Endometrial microvascular endothelial cells (primary cell): ENCODE measurements around the gene ST8SIA5. TPM values are rescaled to one million over a fixed set of nuclear protein-coding genes. Genes with fewer than 3 reads are reported as not detected.

ENCODE experiments used
- in situ Hi-C: cut with HindIII; loops from 2 replicates; pipeline ENCODE4 v1.10.0; 2017; ENCODE audit warnings: low sequenced_read_pairs, low pct_unique_long_range_greater_than_20kb; ENCODE audit errors: inconsistent ontology term
- total RNA-seq: library from RNA; depleted of rRNA; stranded (reverse); fragments of >200 nt; gene quantifications from one replicate; pipeline ENCODE4 v1.2.3, GENCODE V29; 2015; ENCODE audit errors: inconsistent ontology term

Gene ST8SIA5
- total RNA-seq, 1 donor from 2014 or later: not detected

DNA sequence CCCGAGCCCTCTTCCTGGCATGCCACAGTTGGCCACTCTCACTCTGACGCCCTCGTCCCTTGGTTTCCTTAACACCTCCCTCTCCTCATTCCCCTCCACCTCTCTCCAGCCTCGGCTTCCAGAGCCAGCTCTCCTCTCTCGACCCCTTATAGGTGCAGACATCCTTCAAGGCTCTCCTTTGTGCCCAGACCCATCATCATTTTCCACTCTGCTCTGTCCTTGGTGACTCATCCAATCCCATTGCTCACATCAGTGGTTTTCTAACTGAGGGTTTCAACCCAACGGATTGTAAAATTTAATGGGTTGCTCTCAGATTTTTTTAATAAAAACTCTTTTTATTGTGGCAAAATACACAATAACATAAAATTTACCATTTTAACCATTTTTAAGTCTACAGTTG lies 6.2 kb downstream of the ST8SIA5 start:
- in situ Hi-C loops: no loop called here

DNA sequence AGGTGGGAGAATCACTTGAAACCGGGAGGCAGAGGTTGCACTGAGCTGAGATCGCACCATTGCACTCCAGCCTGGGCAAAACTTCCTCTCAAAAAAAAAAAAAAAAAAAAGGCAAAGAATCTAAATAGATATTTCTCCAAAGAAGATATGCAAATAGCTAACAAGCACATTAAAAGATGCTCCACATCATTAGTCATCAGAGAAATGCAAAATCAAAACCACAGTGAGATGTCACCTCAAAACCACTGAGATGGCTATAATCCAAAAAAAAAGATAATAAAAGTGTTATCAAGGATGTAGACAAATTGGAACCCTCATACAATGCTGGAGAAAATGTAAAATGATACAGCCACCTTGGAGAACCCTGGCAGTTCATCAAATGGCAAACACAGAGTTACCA lies 8.4 kb downstream of the ST8SIA5 start:
- in situ Hi-C loops: no loop called here

DNA sequence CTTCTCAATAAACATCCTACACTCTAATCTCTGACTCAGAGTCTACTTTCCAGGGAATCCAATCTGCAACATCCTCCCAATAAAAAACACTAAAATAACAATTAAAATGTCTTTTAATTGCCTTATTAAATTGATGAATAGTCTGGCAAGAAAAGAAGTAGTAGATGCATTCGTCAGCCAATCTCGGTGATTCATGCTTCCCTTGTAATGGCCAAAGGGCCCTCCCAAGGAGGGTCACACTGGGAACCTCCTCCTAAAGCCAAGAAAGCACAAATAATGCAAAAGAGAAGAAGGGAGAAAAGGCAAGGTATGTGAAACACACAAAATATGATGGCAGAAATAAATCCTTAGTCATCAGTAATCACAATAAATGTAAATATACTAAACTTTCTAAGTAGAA lies 16.8 kb downstream of the ST8SIA5 start:
- in situ Hi-C loops: no loop called here

DNA sequence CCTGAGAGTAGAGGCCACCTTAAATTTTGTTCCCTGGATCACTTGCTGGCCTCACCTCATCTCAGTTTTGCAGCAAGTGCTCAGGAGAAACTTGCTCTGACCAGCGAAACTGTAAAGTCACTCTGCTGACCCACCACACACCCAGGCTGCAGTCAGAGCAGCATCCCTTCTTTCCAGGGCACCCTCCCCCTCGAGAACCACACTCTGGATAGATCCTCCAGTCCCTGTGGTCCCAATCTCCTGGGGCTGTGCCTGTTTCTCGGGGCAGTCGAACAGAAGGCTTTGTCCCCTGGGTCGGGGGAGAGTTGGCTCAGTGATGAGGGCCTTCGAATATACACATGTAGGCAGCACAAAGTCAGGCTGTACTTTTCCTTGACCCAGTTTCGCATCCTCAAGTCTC lies 18.4 kb downstream of the ST8SIA5 start:
- in situ Hi-C loops: no loop called here

DNA sequence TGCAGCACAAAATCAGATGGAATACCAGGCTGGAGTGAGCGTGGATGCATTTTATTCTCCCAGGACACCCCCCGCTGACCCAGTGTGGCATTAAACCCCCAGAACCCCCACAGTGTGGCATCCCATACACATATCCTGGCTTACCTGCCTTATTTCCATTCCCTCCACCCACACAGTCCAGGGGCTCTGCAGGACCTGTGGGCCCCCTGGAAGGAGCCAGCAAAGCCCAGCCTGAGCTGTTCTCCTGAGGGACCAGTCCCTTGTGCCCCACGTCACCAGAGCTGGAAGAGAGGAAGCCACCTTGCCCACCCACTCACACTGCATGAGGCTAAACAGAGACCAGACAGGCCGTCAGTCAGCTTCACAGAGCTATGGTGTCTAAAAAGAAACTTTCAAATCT lies 20.1 kb downstream of the ST8SIA5 start:
- in situ Hi-C loops: no loop called here

DNA sequence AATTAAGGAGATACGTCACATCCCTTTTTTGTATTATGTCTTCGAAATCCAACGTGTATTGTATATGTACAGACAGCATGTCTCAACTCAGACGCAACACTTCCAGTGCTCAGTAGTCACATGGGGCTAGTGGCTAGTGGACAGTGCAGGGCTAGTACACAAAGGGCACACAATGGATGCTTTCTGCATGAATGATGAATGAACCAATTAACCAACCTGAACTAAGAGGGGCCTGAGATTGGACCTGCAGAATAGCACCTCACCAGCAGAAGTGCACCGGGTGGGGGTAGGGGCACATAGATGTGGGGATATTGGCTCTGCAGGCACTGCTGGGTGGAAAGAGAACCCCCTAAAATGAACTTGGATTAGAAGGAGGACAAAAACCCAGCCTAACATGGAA lies 20.7 kb downstream of the ST8SIA5 start:
- in situ Hi-C loops: no loop called here

DNA sequence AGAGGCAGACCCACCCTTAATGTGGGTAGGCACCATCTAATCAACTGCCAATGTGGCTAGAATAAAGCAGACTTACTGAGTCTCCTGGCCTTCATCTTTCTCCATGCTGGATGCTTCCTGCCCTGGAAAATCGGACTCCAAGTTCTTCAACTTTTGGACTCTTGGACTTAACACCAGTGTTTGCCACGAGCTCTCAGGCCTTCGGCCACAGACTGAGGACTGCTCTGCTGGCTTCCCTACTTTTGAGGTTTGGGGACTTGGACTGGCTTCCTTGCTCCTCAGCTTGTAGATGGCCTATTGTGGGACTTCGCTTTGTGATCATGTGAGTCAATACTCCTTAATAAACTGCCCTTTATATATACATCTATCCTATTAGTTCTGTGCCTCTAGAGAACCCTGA lies 21.9 kb downstream of the ST8SIA5 start:
- in situ Hi-C loops: no loop called here

DNA sequence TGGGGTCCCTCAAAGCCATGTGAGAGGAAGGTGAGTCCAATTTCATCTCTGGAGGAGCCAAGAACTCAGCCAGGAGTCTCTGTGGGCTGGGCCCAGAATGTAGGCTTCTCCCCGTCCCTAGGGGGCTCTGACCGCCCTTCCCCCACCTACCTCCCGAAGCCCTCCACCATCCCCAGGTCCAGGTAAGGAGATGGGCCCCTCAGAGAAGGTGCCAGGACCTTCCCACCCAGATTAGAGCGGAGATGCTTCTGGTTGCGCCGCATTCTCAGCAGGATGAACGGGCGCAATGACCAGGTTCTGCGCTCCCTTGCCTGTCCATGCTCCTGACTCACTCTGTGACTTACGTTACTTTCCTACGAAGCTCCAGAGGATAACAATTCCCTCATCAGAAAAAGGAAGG lies 23.0 kb downstream of the ST8SIA5 start:
- in situ Hi-C loops: no loop called here

DNA sequence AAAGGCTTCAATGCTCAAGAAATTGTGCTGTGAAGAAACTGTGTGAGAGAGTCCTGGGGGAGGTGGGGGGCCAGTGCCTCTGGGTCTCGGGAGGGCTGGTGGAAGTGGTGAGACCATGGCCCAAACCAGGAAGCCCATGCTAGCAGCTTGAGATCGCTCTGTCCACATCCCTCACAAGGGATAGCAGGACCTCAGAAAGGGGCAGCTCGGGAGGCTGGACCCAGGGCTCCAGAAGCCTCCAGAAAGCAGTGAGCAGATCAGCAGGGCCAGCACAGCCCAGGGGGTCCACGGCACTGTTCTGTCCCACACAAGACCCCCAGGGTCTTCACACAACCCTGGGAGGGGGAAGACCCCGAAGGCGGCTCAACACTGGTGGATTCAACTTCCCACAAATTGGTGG lies 24.1 kb downstream of the ST8SIA5 start:
- in situ Hi-C loops: no loop called here

DNA sequence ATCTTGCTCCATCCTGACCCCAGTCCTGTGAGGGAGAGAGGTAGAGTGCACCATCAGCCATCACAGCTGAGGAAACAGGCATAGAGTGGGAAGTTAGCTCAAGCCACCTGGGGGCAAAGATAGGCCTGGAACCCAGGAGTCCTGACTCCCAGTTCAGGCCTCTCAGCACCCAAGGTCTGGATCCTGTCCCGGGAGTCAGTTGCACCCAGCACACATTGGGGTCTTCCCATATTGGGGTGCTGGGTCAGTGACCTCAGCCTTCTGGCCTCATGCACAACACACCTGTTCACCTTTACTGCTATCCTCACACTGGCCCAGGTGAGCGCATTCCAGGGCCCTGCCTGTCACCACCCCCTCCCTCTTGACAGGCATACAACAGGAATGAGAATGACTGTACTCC lies 24.7 kb downstream of the ST8SIA5 start:
- in situ Hi-C loops: no loop called here

DNA sequence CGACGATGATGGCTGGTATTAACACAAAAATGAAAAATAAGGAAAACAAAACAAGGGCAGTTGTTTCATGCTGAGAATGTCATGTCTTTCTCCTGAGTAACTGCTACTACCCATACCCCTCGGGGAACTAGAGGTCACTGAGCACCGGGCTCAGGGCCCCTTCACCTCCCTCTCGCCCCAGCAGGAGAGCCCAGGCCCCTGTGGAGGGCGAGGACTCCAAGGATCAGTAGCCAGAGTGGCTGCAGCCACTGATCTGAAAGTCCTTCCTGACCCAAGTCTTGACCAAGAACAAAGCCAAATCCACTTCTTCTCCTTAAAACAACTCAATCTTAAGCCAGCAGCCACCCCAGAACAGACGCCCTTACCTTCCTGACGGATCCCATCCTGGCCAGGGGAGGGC lies 25.5 kb downstream of the ST8SIA5 start:
- in situ Hi-C loops: no loop called here

DNA sequence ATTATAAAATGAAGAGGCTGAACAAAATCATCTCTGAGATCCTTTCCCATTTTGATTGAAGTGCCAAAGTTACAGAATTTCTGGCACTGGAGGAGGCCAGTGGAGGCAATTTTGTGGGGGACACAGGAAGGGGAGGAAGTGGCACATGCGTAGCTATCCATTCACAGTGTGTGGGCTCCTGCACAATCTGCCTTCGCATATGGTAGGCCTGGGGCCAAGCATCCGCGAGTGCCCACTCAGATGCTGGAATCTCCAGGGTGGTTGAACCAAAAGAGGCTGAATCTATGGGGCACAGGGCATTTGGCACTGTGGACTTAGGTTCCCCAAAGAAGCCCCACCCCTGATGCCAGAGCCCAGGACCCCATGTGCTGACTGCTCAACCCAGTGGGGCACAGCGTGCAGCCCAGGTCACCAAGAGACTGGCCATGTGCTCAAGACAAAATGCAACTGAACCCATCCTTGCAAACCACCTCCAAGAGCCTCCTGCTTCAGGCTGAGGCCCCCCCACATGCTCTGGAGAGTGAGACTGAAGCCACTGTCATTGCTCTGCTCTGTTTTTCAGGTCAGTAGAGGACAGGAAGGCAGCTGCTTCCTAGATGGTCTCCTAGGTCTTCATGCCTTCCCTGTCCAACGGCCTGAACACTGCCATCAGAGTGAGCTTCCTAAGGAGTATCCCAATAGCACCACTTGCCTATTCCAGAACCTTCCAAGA lies 28.5 kb downstream of the ST8SIA5 start:
- in situ Hi-C loops: no loop called here

DNA sequence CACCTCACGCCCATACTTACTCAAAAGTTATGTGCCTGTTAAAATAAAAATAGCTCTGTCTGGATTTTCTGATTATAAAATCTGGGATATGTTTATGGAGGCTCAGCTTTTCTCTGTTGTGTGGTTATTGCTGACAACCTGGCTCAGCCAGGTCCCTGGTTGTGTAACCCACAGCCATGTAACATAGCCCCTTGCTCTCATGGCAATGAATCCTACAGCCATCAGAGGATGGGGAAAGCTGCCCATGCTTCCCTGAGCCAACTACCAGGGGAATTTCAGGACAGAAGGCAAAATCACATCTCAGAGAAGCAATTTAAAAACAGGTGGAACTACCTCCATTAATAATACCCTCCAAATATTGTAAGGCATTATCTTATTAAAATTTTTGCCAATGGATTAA lies 29.7 kb downstream of the ST8SIA5 start:
- in situ Hi-C loops: no loop called here

DNA sequence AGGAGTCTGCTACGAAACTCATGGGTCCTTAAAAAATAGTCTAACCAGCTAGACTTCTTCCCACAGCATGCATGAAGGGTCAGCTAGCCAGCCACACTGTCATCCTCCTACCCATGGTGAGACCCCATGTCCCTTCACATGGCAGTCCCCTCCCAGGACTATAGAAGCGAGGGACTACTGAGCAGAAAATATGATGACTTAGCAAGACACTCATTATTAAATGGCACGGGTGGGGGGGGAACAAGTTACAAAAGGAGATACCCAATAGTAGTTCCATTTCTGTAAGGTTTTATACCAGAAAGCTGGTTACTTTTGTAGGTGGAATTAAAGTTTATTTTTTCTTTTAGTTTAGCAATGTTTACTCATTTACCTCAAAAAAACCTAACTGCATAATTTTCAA lies 31.5 kb downstream of the ST8SIA5 start:
- in situ Hi-C loops: no loop called here

DNA sequence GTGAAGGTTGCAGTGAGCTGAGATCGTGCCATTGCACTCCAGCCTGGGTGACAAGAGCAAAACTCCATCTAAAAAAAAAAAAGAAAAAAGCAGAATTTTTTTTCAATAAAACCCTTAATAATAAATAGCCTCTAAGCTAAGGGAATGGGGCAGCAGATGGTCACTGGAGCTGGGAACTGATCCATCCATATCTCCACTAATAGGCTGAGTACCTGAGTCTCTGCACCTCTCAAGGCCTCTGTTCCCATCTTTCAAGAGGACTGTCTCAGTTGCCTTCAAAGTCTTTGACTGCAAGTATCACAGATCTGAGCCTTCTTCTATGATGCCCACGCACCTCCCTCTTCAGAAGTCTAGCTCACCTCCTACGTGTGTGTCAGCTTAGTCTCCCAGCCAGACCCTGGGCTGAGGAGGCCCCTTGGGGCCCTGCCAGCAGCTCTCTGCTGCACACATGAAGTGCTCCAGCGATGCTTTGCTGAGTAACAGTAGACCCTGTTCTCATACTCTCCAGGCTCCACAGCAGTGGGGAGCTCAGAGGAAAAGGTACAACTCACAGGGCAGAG lies 32.9 kb downstream of the ST8SIA5 start:
- in situ Hi-C loops: no loop called here

DNA sequence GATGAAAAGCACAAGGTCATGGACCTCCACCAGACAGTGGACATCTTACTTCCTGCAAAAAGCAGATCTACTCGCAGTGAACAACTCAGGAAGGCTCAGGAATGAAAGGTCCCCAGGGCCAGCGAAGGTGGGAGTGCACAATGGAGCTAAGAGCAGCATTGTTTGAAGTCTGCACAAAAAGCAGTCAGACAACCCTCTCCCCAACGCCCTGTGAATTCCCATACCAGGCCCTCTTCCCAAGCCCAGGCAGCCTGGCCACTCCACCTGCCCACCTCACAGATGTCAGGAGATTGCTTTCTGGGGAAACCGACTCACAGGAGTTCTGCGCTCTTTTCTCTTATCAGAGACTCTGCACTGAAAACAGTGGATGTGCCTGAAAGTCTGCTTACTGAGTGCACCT lies 34.8 kb downstream of the ST8SIA5 start:
- in situ Hi-C loops: no loop called here

DNA sequence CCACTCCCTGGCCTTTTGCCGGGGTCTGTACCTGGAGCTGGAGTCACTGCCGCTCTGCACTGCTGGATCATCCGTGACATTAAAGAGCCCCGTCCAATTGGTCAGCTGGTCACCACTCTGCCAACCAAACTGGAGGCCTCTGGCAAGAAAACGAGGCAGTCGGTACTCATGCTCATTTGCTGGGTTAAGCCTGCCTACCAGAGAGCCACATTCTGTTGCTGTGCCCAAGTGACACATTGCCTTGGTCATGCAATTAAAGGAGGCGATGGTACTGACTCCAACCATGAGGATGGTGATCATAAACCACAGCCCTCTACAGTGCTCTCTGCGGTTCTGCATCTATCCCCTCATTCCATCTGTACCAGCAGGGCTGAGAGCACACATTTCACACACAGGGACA lies 35.5 kb downstream of the ST8SIA5 start:
- in situ Hi-C loops: no loop called here

DNA sequence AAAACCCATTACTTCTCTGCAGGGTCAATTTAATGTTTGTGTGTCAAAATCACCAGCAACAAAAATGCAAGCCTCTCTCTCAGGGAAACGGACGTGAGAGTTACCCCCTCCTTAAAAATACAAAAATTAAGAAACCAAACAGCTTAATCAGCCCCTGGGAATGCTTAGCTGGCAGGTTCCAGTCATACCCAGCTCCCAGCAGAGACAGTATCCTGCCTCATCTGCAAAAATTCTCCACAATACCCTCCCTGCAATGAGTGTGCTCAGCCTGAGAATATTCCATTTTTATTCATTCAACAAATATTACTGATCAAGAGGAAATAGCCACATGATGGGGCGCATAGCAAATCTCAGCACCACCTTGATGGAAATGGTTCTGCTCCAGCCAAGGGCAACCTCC lies 36.3 kb downstream of the ST8SIA5 start:
- in situ Hi-C loops: no loop called here

DNA sequence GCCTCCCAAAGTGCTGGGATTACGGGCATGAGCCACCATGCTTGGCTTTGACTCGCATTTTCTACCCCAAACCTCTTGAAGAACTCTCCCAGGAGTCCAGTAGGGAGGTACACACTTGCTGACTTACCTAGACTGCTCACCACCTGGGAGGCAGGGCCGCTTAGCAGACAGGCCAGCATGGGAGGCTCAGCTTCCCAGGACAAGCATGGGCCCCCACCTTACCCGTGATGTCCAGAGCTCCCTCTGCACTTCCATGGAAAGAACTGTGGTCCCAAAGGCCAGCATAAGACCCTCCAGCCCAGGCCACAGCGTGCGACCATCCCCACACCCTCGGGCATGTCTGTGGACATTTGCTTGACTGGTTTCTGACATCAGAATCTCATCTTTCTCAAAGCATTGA lies 36.8 kb downstream of the ST8SIA5 start:
- in situ Hi-C loops: no loop called here

DNA sequence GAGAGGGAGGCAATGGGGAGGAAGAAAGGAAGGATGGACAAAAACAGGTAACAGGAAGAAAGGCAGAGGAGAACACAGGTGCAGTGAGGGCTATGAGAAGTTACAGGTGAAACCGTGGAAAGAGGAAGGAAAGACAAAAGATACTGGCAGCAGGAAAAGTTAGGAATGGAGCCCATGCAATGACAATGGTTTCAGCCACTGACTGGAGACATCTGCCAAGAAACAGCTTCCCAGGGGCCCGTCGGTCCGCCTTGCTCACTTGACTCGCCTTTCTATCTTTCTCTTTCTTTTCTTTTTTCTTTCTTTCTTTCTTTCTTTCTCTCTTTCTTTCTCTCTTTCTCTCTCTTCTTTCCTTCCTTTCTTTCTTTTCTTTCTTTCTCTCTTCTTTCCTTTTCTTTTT lies 37.5 kb downstream of the ST8SIA5 start:
- in situ Hi-C loops: no loop called here
